ENCODE measurements around the gene ELOVL3. TPM values are rescaled to one million over a fixed set of nuclear protein-coding genes. Genes with fewer than 3 reads are reported as not detected.

ELOVL3 gene
- total and polyA plus RNA-seq, 2 of the 13 experiments (the other 11 are each of a cell fraction or from before 2014, with no cell fraction given): 0.58 to 0.69 TPM

- TF ChIP-seq ZBTB7B (CRISPR knock-in tag; IDR thresholded peaks at IDR 0.05): no peak
- TF ChIP-seq RAD51 (IDR thresholded peaks at IDR 0.05; ENCODE audit: borderline replicate concordance): no peak
- TF ChIP-seq ATF6 (CRISPR knock-in tag; conservative IDR thresholded peaks at IDR 0.05): no peak
- TF ChIP-seq NCOA1 (CRISPR knock-in tag; IDR thresholded peaks at IDR 0.05): no peak
- peak; percentile 79; the same call in 1 of the 2 replicates for TF ChIP-seq ZNF350 (CRISPR knock-in tag; IDR thresholded peaks at IDR 0.05; ENCODE audit: borderline replicate concordance, low read depth)
- no peak for TF ChIP-seq ZNF615 (CRISPR knock-in tag; IDR thresholded peaks at IDR 0.05; ENCODE audit: borderline replicate concordance)
- TF ChIP-seq ZNF263 (CRISPR knock-in tag; IDR thresholded peaks at IDR 0.05): no peak
- peak; percentile 84; the same call in 1 of the 2 replicates for TF ChIP-seq ZNF598 (CRISPR knock-in tag; IDR thresholded peaks at IDR 0.05; ENCODE audit: borderline replicate concordance)
- no peak for TF ChIP-seq ZFP82 (CRISPR knock-in tag; IDR thresholded peaks at IDR 0.05; ENCODE audit: borderline replicate concordance)
- no peak for TF ChIP-seq RNF2 (conservative IDR thresholded peaks at IDR 0.05; ENCODE audit: low read depth)
- TF ChIP-seq ATF7 (IDR thresholded peaks at IDR 0.05): no peak
- TF ChIP-seq ATF7 (CRISPR knock-in tag; IDR thresholded peaks at IDR 0.05): no peak
- TF ChIP-seq, protein P1, sequence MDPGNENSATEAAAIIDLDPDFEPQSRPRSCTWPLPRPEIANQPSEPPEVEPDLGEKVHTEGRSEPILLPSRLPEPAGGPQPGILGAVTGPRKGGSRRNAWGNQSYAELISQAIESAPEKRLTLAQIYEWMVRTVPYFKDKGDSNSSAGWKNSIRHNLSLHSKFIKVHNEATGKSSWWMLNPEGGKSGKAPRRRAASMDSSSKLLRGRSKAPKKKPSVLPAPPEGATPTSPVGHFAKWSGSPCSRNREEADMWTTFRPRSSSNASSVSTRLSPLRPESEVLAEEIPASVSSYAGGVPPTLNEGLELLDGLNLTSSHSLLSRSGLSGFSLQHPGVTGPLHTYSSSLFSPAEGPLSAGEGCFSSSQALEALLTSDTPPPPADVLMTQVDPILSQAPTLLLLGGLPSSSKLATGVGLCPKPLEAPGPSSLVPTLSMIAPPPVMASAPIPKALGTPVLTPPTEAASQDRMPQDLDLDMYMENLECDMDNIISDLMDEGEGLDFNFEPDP (CRISPR knock-in tag; conservative IDR thresholded peaks at IDR 0.05): no peak
- TF ChIP-seq, protein P2, sequence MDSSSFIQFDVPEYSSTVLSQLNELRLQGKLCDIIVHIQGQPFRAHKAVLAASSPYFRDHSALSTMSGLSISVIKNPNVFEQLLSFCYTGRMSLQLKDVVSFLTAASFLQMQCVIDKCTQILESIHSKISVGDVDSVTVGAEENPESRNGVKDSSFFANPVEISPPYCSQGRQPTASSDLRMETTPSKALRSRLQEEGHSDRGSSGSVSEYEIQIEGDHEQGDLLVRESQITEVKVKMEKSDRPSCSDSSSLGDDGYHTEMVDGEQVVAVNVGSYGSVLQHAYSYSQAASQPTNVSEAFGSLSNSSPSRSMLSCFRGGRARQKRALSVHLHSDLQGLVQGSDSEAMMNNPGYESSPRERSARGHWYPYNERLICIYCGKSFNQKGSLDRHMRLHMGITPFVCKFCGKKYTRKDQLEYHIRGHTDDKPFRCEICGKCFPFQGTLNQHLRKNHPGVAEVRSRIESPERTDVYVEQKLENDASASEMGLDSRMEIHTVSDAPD (CRISPR knock-in tag; IDR thresholded peaks at IDR 0.05): no peak
- no peak for TF ChIP-seq NFATC3 (CRISPR knock-in tag; IDR thresholded peaks at IDR 0.05)
- TF ChIP-seq, protein P3, sequence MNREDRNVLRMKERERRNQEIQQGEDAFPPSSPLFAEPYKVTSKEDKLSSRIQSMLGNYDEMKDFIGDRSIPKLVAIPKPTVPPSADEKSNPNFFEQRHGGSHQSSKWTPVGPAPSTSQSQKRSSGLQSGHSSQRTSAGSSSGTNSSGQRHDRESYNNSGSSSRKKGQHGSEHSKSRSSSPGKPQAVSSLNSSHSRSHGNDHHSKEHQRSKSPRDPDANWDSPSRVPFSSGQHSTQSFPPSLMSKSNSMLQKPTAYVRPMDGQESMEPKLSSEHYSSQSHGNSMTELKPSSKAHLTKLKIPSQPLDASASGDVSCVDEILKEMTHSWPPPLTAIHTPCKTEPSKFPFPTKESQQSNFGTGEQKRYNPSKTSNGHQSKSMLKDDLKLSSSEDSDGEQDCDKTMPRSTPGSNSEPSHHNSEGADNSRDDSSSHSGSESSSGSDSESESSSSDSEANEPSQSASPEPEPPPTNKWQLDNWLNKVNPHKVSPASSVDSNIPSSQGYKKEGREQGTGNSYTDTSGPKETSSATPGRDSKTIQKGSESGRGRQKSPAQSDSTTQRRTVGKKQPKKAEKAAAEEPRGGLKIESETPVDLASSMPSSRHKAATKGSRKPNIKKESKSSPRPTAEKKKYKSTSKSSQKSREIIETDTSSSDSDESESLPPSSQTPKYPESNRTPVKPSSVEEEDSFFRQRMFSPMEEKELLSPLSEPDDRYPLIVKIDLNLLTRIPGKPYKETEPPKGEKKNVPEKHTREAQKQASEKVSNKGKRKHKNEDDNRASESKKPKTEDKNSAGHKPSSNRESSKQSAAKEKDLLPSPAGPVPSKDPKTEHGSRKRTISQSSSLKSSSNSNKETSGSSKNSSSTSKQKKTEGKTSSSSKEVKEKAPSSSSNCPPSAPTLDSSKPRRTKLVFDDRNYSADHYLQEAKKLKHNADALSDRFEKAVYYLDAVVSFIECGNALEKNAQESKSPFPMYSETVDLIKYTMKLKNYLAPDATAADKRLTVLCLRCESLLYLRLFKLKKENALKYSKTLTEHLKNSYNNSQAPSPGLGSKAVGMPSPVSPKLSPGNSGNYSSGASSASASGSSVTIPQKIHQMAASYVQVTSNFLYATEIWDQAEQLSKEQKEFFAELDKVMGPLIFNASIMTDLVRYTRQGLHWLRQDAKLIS (CRISPR knock-in tag; IDR thresholded peaks at IDR 0.05): 0 out of 2 replicates have a peak, but pooled peaks have one; percentile 54
- TF ChIP-seq ZNF816 (CRISPR knock-in tag; IDR thresholded peaks at IDR 0.05; ENCODE audit: borderline replicate concordance): no peak
- TF ChIP-seq HMGA1 (CRISPR knock-in tag; conservative IDR thresholded peaks at IDR 0.05): no peak
- TF ChIP-seq, protein P4, sequence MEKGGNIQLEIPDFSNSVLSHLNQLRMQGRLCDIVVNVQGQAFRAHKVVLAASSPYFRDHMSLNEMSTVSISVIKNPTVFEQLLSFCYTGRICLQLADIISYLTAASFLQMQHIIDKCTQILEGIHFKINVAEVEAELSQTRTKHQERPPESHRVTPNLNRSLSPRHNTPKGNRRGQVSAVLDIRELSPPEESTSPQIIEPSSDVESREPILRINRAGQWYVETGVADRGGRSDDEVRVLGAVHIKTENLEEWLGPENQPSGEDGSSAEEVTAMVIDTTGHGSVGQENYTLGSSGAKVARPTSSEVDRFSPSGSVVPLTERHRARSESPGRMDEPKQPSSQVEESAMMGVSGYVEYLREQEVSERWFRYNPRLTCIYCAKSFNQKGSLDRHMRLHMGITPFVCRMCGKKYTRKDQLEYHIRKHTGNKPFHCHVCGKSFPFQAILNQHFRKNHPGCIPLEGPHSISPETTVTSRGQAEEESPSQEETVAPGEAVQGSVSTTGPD (CRISPR knock-in tag; IDR thresholded peaks at IDR 0.05): no peak
- TF ChIP-seq TEAD3 (CRISPR knock-in tag; optimal IDR thresholded peaks at IDR 0.05; ENCODE audit: borderline replicate concordance): peak; percentile 31
These were observed 19.2 kb downstream of the ELOVL3 start, which contains the start of gene GBF1 (continued) for GRCh38 chr10:102245082-102245931.

Measured in HepG2 (cell line).